Body of pancreas (tissue), 4 donors: Measurements from ENCODE around the gene PHC2.

Experiments
- CTCF ChIP-seq, 7 experiments: fragments of 450-650 bp in 4 of 7; fragments of 200-600 bp in 3 of 7; sonication (generic) in 3 of 7; IDR thresholded peaks; one replicate each; pipeline ENCODE4 v1.5.1; 2016 to 2019; ENCODE audit warnings: antibody characterized with exemption in 7 of 7
- POLR2A ChIP-seq, 3 donors: fragments of 450-650 bp; IDR thresholded peaks; one replicate each; pipeline ENCODE4 v1.6.1; 2016; ENCODE audit warnings: antibody characterized with exemption in 3 of 3, mild to moderate bottlenecking in 2 of 3

GRCh38 chr1:33438364-33439160 is 7.7 kb upstream of the PHC2 start:
- TF ChIP-seq CTCF (IDR thresholded peaks at IDR 0.05) (no peak), POLR2A (IDR thresholded peaks at IDR 0.05) (no peak)
